ENCODE data around the gene ISCA2. TPM values are rescaled to one million over a fixed set of nuclear protein-coding genes. Genes with fewer than 3 reads are reported as not detected.

The ISCA2 gene
- total and polyA plus RNA-seq, 9 of the 15 experiments (the other 6 are each of a cell fraction or from before 2014, with no cell fraction given), result 5.0 to 36.7 (median 18.1) TPM

DNA sequence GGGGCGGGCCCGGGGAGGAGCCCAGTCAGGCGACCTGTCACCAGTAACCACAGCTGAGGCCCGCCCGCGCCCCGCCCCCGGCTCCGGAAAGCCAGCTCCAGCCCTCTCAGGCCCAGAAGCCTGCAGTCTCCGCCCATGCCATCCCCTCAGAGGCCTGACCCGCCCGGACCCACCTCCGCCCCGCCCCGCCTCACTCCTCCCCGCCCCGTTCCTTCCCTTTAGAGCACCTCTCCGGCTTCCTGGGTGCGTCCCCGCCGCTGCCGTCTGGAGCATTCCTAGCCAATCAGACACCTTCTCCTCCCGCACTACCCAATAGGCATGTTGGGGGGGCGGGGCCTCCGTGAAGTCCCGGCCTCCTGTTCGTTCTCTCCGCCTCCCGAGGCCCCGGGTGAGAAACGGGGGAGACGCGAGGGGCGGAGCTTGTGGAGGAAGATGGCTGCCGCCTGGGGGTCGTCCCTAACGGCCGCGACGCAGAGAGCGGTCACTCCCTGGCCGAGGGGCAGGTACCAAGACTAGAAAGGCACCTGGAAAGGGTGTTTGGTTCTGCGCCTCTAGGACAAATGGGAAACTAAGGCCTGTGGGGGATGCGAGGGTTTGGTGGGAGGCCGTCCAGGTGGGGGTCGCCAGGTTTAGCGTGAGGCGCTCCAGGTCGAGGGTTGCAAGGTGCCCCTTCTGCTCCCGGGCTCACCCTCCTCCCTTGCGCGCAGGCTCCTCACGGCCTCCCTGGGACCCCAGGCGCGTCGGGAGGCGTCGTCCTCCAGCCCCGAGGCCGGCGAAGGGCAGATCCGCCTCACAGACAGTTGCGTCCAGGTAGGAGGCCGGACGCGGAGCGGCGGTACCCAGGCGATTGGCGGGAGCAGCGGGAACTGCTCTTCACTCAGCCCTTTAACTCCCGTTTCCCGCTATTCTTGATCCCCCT lies at the start of gene ISCA2 (continued):
- TF ChIP-seq SRSF3 (IDR thresholded peaks at IDR 0.05; ENCODE audit: insufficient read depth, low read length), result no peak
- TF ChIP-seq ZKSCAN1 (IDR thresholded peaks at IDR 0.05; ENCODE audit: low read depth, low read length), result no peak
- TF ChIP-seq, protein P1, sequence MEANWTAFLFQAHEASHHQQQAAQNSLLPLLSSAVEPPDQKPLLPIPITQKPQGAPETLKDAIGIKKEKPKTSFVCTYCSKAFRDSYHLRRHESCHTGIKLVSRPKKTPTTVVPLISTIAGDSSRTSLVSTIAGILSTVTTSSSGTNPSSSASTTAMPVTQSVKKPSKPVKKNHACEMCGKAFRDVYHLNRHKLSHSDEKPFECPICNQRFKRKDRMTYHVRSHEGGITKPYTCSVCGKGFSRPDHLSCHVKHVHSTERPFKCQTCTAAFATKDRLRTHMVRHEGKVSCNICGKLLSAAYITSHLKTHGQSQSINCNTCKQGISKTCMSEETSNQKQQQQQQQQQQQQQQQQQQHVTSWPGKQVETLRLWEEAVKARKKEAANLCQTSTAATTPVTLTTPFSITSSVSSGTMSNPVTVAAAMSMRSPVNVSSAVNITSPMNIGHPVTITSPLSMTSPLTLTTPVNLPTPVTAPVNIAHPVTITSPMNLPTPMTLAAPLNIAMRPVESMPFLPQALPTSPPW (CRISPR knock-in tag; IDR thresholded peaks at IDR 0.05), result peak; percentile 64; the same call in 1 of the 2 replicates
- peak; percentile 26 for TF ChIP-seq SAP30 (IDR thresholded peaks at IDR 0.05; ENCODE audit: borderline replicate concordance, insufficient read depth, low read depth, low read length, poor library complexity, severe bottlenecking)
- TF ChIP-seq LEF1 (IDR thresholded peaks at IDR 0.05), result no peak
- TF ChIP-seq, protein P2, sequence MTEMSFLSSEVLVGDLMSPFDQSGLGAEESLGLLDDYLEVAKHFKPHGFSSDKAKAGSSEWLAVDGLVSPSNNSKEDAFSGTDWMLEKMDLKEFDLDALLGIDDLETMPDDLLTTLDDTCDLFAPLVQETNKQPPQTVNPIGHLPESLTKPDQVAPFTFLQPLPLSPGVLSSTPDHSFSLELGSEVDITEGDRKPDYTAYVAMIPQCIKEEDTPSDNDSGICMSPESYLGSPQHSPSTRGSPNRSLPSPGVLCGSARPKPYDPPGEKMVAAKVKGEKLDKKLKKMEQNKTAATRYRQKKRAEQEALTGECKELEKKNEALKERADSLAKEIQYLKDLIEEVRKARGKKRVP (CRISPR knock-in tag; IDR thresholded peaks at IDR 0.05), result no peak
- TF ChIP-seq, protein P3, sequence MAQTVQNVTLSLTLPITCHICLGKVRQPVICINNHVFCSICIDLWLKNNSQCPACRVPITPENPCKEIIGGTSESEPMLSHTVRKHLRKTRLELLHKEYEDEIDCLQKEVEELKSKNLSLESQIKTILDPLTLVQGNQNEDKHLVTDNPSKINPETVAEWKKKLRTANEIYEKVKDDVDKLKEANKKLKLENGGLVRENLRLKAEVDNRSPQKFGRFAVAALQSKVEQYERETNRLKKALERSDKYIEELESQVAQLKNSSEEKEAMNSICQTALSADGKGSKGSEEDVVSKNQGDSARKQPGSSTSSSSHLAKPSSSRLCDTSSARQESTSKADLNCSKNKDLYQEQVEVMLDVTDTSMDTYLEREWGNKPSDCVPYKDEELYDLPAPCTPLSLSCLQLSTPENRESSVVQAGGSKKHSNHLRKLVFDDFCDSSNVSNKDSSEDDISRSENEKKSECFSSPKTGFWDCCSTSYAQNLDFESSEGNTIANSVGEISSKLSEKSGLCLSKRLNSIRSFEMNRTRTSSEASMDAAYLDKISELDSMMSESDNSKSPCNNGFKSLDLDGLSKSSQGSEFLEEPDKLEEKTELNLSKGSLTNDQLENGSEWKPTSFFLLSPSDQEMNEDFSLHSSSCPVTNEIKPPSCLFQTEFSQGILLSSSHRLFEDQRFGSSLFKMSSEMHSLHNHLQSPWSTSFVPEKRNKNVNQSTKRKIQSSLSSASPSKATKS (CRISPR knock-in tag; IDR thresholded peaks at IDR 0.05), result no peak
- peak; percentile 47; the same call in 1 of the 2 replicates for TF ChIP-seq CXXC5 (CRISPR knock-in tag; IDR thresholded peaks at IDR 0.05)
- TF ChIP-seq ZC3H4 (CRISPR knock-in tag; IDR thresholded peaks at IDR 0.05; ENCODE audit: borderline replicate concordance), result no peak
- TF ChIP-seq RBM15 (IDR thresholded peaks at IDR 0.05; ENCODE audit: insufficient read depth, low read length), result no peak
- TF ChIP-seq ZNF174 (CRISPR knock-in tag; IDR thresholded peaks at IDR 0.05), result no peak
- peak; percentile 63; the same call in 1 of the 2 replicates for TF ChIP-seq ESRRA (IDR thresholded peaks at IDR 0.05; ENCODE audit: borderline replicate concordance, low read depth)
- peak; percentile 42; the same call in 1 of the 2 replicates for TF ChIP-seq L3MBTL2 (IDR thresholded peaks at IDR 0.05)
- no peak for TF ChIP-seq ETS2 (tag; IDR thresholded peaks at IDR 0.05; ENCODE audit: borderline replicate concordance, poor library complexity, severe bottlenecking)
- TF ChIP-seq ZNF696 (CRISPR knock-in tag; conservative IDR thresholded peaks at IDR 0.05), result no peak
- TF ChIP-seq MAZ (CRISPR knock-in tag; conservative IDR thresholded peaks at IDR 0.05 in 1 of 2, IDR thresholded peaks at IDR 0.05 in 1 of 2), result peak in 1 of 2 experiments; percentile 46; a peak in 1 of 4 replicates
- TF ChIP-seq, protein P4, sequence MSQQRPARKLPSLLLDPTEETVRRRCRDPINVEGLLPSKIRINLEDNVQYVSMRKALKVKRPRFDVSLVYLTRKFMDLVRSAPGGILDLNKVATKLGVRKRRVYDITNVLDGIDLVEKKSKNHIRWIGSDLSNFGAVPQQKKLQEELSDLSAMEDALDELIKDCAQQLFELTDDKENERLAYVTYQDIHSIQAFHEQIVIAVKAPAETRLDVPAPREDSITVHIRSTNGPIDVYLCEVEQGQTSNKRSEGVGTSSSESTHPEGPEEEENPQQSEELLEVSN (IDR thresholded peaks at IDR 0.05; ENCODE audit: borderline replicate concordance in 1 of 2, extremely low read depth in 1 of 2, insufficient read depth in 1 of 2, insufficient read length in 1 of 2, low read depth in 1 of 2, low read length in 1 of 2, poor library complexity in 1 of 2, severe bottlenecking in 1 of 2), result peak in 1 of 2 experiments; percentile 42
- peak; percentile 60 for TF ChIP-seq RBM25 (IDR thresholded peaks at IDR 0.05; ENCODE audit: low read depth, low read length, severe bottlenecking)
- TF ChIP-seq HIVEP1 (CRISPR knock-in tag; IDR thresholded peaks at IDR 0.05), result no peak
- TF ChIP-seq, protein P5, sequence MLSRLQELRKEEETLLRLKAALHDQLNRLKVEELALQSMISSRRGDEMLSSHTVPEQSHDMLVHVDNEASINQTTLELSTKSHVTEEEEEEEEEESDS (CRISPR knock-in tag; IDR thresholded peaks at IDR 0.05), result no peak

Data from K562 (cell line).